ENCODE measurements around the gene INTS1. TPM values are rescaled to one million over a fixed set of nuclear protein-coding genes. Genes with fewer than 3 reads are reported as not detected.

INTS1 gene
- total RNA-seq, 2 donors from 2014 or later, result 66.3 to 72.9 TPM

DNA sequence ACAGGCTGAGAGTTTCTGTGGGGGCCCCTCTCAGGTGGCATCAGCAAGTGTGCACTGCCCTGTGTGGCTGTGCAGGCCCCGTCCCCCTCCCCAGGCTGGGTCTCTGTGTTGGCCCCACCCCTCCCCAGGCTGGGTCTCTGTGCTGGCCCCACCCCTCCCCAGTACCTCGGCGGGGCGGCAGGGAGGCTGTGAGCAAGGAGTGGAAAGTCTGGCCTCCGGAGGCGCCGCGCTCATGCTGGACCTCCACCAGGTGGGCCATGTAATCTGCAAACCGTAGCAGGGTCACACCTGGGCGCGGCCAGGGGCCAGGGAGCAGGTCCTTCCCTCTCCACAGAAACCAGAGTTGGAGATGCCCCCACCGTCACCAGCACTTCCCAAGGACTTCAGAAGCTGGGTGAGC lies 23.5 kb downstream of the INTS1 start:
- Histone ChIP-seq H3K9me3 (no peaks in the 10 kb centered on the region), H3K36me3 (replicated peaks in 1 of 2; ENCODE audit: insufficient read depth in 1 of 2, low read depth in 2 of 2) (peaks cover 7 to 25% of the 10 kb centered on the region in 2 donors), H3K4me3 (no peak overlapping the region), H3K27me3 (no peaks in the 10 kb centered on the region), H3K4me1 (no peaks in the 10 kb centered on the region), H3K27ac (no peak overlapping the region)
- ATAC-seq (no peak), DNase-seq (no peak)
- TF ChIP-seq, protein P1, sequence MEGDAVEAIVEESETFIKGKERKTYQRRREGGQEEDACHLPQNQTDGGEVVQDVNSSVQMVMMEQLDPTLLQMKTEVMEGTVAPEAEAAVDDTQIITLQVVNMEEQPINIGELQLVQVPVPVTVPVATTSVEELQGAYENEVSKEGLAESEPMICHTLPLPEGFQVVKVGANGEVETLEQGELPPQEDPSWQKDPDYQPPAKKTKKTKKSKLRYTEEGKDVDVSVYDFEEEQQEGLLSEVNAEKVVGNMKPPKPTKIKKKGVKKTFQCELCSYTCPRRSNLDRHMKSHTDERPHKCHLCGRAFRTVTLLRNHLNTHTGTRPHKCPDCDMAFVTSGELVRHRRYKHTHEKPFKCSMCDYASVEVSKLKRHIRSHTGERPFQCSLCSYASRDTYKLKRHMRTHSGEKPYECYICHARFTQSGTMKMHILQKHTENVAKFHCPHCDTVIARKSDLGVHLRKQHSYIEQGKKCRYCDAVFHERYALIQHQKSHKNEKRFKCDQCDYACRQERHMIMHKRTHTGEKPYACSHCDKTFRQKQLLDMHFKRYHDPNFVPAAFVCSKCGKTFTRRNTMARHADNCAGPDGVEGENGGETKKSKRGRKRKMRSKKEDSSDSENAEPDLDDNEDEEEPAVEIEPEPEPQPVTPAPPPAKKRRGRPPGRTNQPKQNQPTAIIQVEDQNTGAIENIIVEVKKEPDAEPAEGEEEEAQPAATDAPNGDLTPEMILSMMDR (IDR thresholded peaks at IDR 0.05), result no peak
- no peak for TF ChIP-seq POLR2A (IDR thresholded peaks at IDR 0.05)
- 89% methylated on average over 12 of the region's 12 CpGs; no CpG with 5 or more reads in 1 of the 2 donors for WGBS, 2 donors
- intact Hi-C loops (cut with DNase I), result no loop called here

- peaks cover 7 to 18% of the 10 kb centered on the region in 2 donors for H3K36me3 ChIP-seq (replicated peaks in 1 of 2; ENCODE audit: insufficient read depth in 1 of 2, low read depth in 2 of 2)
- no peak overlapping the region for H3K4me3 ChIP-seq
- H3K9me3 ChIP-seq, result no peaks in the 10 kb centered on the region
- DNase-seq (no peak), ATAC-seq (no peak)
- intact Hi-C loops (cut with DNase I), result loop anchor here (5.0 kb wide), 1 partner anchor 42 kb away; no protein-coding TSS in a partner anchor
- WGBS, 2 donors, result 84 to 92% methylated on average over 9 to 14 of the region's 24 CpGs
- H3K27me3 ChIP-seq, result no peaks in the 10 kb centered on the region
- TF ChIP-seq, protein P1 (IDR thresholded peaks at IDR 0.05), result no peak
- TF ChIP-seq POLR2A (IDR thresholded peaks at IDR 0.05), result no peak
- H3K27ac ChIP-seq, result no peak overlapping the region
- peaks cover 1% of the 10 kb centered on the region for H3K4me1 ChIP-seq
Measured at GRCh38 chr7:1479287-1479686, 24.9 kb downstream of the INTS1 start.

- Histone ChIP-seq H3K27ac (no peak overlapping the region), H3K27me3 (no peaks in the 10 kb centered on the region), H3K36me3 (replicated peaks in 1 of 2; ENCODE audit: insufficient read depth in 1 of 2, low read depth in 2 of 2) (peaks cover 4 to 18% of the 10 kb centered on the region in 2 donors), H3K9me3 (no peaks in the 10 kb centered on the region), H3K4me1 (peaks cover 7% of the 10 kb centered on the region), H3K4me3 (no peak overlapping the region)
- 90 to 100% methylated on average over 1 to 18 of the region's 19 CpGs for WGBS, 2 donors
- DNase-seq, result no peak
- no peak for TF ChIP-seq POLR2A (IDR thresholded peaks at IDR 0.05)
- TF ChIP-seq, protein P1 (IDR thresholded peaks at IDR 0.05), result no peak
- intact Hi-C loops (cut with DNase I), result loop anchor here (5.0 kb wide), 1 partner anchor 41 kb away; no protein-coding TSS in a partner anchor
- no peak for ATAC-seq
Measured at GRCh38 chr7:1478480-1478879, 25.7 kb downstream of the INTS1 start.

- Histone ChIP-seq H3K4me3 (no peak overlapping the region), H3K27me3 (no peaks in the 10 kb centered on the region), H3K36me3 (replicated peaks in 1 of 2; ENCODE audit: insufficient read depth in 1 of 2, low read depth in 2 of 2) (peaks cover 10 to 24% of the 10 kb centered on the region in 2 donors), H3K27ac (no peak overlapping the region), H3K4me1 (peaks cover 7% of the 10 kb centered on the region), H3K9me3 (no peaks in the 10 kb centered on the region)
- WGBS, 2 donors, result 82 to 100% methylated on average over 1 to 12 of the region's 15 CpGs
- no peak for ATAC-seq
- no peak for DNase-seq
- TF ChIP-seq, protein P1 (IDR thresholded peaks at IDR 0.05), result no peak
- no peak for TF ChIP-seq POLR2A (IDR thresholded peaks at IDR 0.05)
- intact Hi-C loops (cut with DNase I), result loop anchor here (5.0 kb wide), 1 partner anchor 40 kb away; no protein-coding TSS in a partner anchor
Measured at GRCh38 chr7:1476859-1477258, 27.3 kb downstream of the INTS1 start.

- Histone ChIP-seq H3K36me3 (replicated peaks in 1 of 2; ENCODE audit: insufficient read depth in 1 of 2, low read depth in 2 of 2) (peaks cover 10 to 23% of the 10 kb centered on the region in 2 donors), H3K27ac (no peak overlapping the region), H3K9me3 (no peaks in the 10 kb centered on the region), H3K4me3 (no peak overlapping the region), H3K4me1 (peaks cover 7% of the 10 kb centered on the region), H3K27me3 (no peaks in the 10 kb centered on the region)
- no peak for TF ChIP-seq POLR2A (IDR thresholded peaks at IDR 0.05)
- TF ChIP-seq, protein P1 (IDR thresholded peaks at IDR 0.05), result no peak
- DNase-seq (no peak), ATAC-seq (no peak)
- intact Hi-C loops (cut with DNase I), result loop anchor here (5.0 kb wide), 1 partner anchor 39 kb away; no protein-coding TSS in a partner anchor
- 92 to 98% methylated on average over 11 to 22 of the region's 22 CpGs for WGBS, 2 donors
Measured at GRCh38 chr7:1475991-1476390, 28.2 kb downstream of the INTS1 start.
